Peyer's patch (tissue), 4 donors: ENCODE results near the gene TBCD. TPM values are rescaled to one million over a fixed set of nuclear protein-coding genes. Genes with fewer than 3 reads are reported as not detected.

Experiments used
- DNase-seq, 3 donors: peaks; one replicate each; pipeline ENCODE4 v3.0.0-alpha.2; 2017 to 2019
- H3K27ac ChIP-seq, 4 donors: fragments of 200-600 bp; sonication (generic); one replicate each; pipeline ENCODE4 v1.5.1; 2016 to 2019
- H3K27me3 ChIP-seq, 2 donors: fragments of 200-600 bp; sonication (generic); one replicate each; pipeline ENCODE4 v1.5.1; 2019
- H3K36me3 ChIP-seq, 3 donors: fragments of 200-600 bp; sonication (generic); one replicate each; pipeline ENCODE4 v1.5.1; 2016 to 2019
- H3K4me1 ChIP-seq, 4 donors: fragments of 200-600 bp; sonication (generic); one replicate each; pipeline ENCODE4 v1.5.1; 2016 to 2019
- H3K4me3 ChIP-seq, 4 donors: fragments of 200-600 bp; sonication (generic); 1 replicate in 3 of 4; 2 replicates in 1 of 4; pipeline ENCODE4 v1.5.1; 2016 to 2019; ENCODE audit warnings: mild to moderate bottlenecking in 1 of 4
- H3K9me3 ChIP-seq, 4 donors: fragments of 200-600 bp; sonication (generic); one replicate each; pipeline ENCODE4 v1.5.1; 2016 to 2019; ENCODE audit warnings: mild to moderate bottlenecking in 1 of 4
- POLR2A ChIP-seq, 2 donors: fragments of 450-650 bp; IDR thresholded peaks; one replicate each; pipeline ENCODE4 v1.5.1; 2017; ENCODE audit warnings: antibody characterized with exemption in 2 of 2, mild to moderate bottlenecking in 2 of 2, moderate library complexity in 2 of 2
- total RNA-seq, 4 donors: library from RNA; depleted of rRNA; stranded (reverse); fragments of >200 nt; gene quantifications; one replicate each; pipeline ENCODE4 v1.1.0, GENCODE V29; 2016
- TF ChIP-seq, protein P1 (sequence below), 6 experiments: fragments of 450-650 bp in 4 of 6; fragments of 200-600 bp in 2 of 6; sonication (generic) in 1 of 6; IDR thresholded peaks; one replicate each; pipeline ENCODE4 v1.5.1; 2017 to 2019; ENCODE audit warnings: antibody characterized with exemption in 6 of 6, mild to moderate bottlenecking in 3 of 6, moderate library complexity in 1 of 6

The TBCD gene
- total RNA-seq, 4 donors from 2014 or later: 58.7 to 130 (median 74.8) TPM

DNA sequence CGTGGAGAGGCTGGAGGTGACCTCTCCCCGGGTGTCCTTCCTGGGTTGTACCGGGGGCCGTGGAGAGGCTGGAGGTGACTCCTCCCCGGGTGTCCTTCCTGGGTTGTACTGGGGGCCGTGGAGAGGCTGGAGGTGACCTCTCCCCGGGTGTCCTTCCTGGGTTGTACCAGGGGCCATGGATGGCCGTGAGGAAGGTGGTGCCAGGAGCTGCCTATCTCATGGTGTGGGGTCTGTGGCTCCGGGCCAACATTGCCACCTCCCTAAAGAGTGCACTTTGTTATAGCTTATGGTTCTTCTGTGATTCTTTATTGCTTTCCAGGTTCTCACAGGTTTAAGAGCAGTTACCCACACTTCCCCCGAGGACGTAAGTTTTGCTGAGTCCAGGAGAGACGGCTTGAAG is 174.2 kb downstream of the TBCD start:
- Histone ChIP-seq H3K4me1 (no peaks in the 10 kb centered on the region), H3K4me3 (no peak overlapping the region), H3K9me3 (no peaks in the 10 kb centered on the region), H3K27me3 (no peaks in the 10 kb centered on the region), H3K36me3 (peaks cover 0 to 64% (median 0%) of the 10 kb centered on the region in 3 donors), H3K27ac (no peak overlapping the region)
- no peak for DNase-seq
- TF ChIP-seq, protein P1, sequence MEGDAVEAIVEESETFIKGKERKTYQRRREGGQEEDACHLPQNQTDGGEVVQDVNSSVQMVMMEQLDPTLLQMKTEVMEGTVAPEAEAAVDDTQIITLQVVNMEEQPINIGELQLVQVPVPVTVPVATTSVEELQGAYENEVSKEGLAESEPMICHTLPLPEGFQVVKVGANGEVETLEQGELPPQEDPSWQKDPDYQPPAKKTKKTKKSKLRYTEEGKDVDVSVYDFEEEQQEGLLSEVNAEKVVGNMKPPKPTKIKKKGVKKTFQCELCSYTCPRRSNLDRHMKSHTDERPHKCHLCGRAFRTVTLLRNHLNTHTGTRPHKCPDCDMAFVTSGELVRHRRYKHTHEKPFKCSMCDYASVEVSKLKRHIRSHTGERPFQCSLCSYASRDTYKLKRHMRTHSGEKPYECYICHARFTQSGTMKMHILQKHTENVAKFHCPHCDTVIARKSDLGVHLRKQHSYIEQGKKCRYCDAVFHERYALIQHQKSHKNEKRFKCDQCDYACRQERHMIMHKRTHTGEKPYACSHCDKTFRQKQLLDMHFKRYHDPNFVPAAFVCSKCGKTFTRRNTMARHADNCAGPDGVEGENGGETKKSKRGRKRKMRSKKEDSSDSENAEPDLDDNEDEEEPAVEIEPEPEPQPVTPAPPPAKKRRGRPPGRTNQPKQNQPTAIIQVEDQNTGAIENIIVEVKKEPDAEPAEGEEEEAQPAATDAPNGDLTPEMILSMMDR (IDR thresholded peaks at IDR 0.05): no peak
- TF ChIP-seq POLR2A (IDR thresholded peaks at IDR 0.05): no peak

DNA sequence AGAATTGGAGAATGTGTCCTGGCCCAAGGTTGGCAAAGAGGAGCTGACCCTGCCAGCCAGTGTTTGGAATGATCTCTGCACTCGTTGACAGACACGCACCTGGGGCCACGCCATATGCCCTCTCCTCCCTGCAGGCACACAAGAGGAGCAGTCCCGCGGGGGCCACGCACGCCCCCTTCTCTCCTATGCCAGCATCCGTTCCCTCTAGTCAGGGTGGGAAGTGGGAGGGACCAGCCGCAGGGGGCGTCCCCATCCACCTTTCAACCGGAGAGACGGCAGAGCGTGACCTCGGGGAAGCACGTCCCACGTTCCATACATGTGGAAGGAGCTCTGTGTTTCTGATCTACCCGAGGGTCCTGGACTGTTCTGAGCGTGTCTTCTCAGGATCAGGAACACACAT is 174.9 kb downstream of the TBCD start:
- H3K4me3 ChIP-seq: no peak overlapping the region
- peaks cover 0 to 69% (median 0%) of the 10 kb centered on the region in 3 donors for H3K36me3 ChIP-seq
- peaks cover 0 to 3% (median 0%) of the 10 kb centered on the region in 4 donors for H3K4me1 ChIP-seq
- H3K9me3 ChIP-seq: no peaks in the 10 kb centered on the region
- no peaks in the 10 kb centered on the region for H3K27me3 ChIP-seq
- H3K27ac ChIP-seq: no peak overlapping the region
- TF ChIP-seq, protein P1 (IDR thresholded peaks at IDR 0.05): no peak
- TF ChIP-seq POLR2A (IDR thresholded peaks at IDR 0.05): no peak
- no peak for DNase-seq

DNA sequence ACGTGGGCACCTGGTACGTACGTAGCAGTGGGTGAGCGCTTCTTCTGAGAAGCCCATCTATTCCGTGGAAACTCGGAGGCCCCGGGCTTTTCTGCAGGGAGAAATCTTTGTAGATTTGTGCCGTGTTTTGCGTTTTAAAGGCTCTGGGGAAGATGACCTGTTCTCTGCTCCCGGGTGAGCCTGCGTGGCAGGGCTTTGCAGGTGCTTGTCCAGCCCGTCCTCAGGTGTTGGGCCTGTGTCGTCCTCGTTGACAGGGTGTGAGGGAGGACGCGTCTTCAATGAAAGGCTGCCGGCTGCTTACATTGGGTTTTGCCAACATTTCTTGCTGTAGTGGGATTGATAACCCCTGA is 175.4 kb downstream of the TBCD start:
- Histone ChIP-seq H3K4me3 (no peak overlapping the region), H3K27ac (no peak overlapping the region), H3K9me3 (no peaks in the 10 kb centered on the region), H3K36me3 (peaks cover 0 to 69% (median 0%) of the 10 kb centered on the region in 3 donors), H3K27me3 (no peaks in the 10 kb centered on the region), H3K4me1 (peaks cover 0 to 3% (median 0%) of the 10 kb centered on the region in 4 donors)
- no peak for DNase-seq
- TF ChIP-seq, protein P1 (IDR thresholded peaks at IDR 0.05): no peak

DNA sequence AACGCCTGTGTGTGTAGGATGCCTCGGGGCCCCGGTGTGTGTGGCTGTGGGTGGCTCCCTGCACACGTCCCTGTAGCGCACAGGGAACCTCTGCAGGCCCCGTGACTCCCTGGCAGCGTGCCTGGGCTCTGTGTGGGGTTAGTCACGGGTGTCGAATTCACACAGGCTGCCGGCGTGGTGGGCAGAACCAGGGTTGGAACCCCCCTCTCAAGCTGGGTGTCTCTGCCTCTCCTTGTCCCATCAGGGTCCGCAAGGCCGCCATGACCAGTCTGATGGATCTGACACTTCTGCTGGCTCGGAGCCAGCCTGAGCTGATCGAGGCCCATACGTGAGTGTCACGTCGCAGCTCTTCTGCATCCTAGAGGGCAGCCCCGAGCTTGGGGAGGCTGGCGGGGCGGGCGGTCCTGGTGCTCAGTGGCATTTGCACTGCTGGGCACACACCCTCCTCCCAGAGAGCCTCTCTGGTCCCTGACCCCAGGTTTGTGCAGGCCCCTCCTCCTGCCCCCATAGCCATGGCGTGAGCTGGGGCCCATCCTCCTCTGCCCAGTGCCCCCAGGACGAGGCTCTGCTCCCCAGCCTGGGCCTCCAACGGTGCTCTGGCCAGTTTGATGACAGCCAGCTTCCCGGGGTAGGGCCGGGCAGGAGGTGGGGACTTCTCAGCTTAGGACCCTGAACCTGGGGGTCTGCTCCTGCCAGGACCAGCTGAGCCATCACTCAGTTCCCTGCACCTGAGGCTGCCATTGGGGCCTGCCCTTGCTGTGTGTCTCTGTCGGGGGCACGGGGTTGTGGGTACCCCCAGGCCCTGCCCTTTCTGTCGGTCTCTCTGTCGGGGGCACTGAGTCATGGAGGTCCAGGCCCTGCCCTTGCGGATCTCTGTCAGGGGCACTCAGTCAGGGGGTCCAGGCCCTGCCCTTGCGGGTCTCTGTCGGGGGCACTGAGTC is 176.1 kb downstream of the TBCD start:
- TF ChIP-seq, protein P1 (IDR thresholded peaks at IDR 0.05): no peak
- TF ChIP-seq POLR2A (IDR thresholded peaks at IDR 0.05): no peak

DNA sequence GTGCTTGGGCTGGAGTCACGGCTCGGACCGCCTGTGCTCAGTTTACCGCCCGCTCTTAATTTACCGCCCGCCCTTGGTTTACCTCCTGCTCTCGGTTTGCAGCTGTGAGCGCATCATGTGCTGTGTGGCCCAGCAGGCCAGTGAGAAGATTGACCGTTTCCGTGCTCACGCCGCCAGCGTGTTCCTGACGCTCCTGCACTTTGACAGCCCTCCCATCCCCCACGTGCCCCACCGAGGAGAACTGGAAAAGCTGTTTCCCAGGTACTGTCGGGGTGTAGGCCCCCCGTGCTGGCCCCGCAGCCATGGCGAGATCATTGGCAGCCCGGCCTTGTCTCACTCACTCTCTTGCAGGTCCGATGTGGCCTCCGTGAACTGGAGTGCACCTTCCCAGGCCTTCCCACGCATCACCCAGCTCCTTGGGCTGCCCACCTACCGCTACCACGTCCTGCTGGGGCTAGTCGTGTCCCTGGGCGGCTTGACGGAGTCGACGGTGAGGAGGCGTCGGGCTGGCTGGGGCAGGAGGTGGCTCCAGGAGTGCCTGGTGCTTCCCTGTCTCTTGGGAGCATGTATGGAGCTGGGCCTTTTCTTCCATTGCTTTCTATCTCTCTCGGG is 177.3 kb downstream of the TBCD start:
- Histone ChIP-seq H3K27ac (no peak overlapping the region), H3K9me3 (no peaks in the 10 kb centered on the region), H3K36me3 (peaks cover 0 to 69% (median 0%) of the 10 kb centered on the region in 3 donors), H3K27me3 (no peaks in the 10 kb centered on the region), H3K4me1 (peaks cover 0 to 3% (median 0%) of the 10 kb centered on the region in 4 donors), H3K4me3 (no peak overlapping the region)
- TF ChIP-seq, protein P1 (IDR thresholded peaks at IDR 0.05): no peak
- no peak for TF ChIP-seq POLR2A (IDR thresholded peaks at IDR 0.05)
- peak in 1 of 3 donors; percentile 36 for DNase-seq

More for the DNA sequence above, 176.1 kb downstream of the TBCD start:
- Histone ChIP-seq H3K4me1 (peaks cover 0 to 3% (median 0%) of the 10 kb centered on the region in 4 donors), H3K27ac (no peak overlapping the region), H3K4me3 (no peak overlapping the region), H3K9me3 (no peaks in the 10 kb centered on the region), H3K36me3 (peaks cover 0 to 69% (median 0%) of the 10 kb centered on the region in 3 donors), H3K27me3 (no peaks in the 10 kb centered on the region)
- DNase-seq: no peak
